H1 (cell line): ENCODE measurements around the gene TRIM38. TPM values are rescaled to one million over a fixed set of nuclear protein-coding genes. Genes with fewer than 3 reads are reported as not detected.

Source experiments
- CTCF ChIA-PET: fragments of 300-600 bp; sonication (Branson Sonifier 250); formaldehyde crosslinking; loops from one replicate; lab custom pipeline; 2021; ENCODE audit not compliant: partially characterized antibody; lab: Charles Lee
- POLR2A ChIA-PET: fragments of 300-600 bp; sonication (Branson Sonifier 250); formaldehyde crosslinking; loops from one replicate; lab custom pipeline; 2021; ENCODE audit warnings: inconsistent platforms; ENCODE audit not compliant: partially characterized antibody; lab: Charles Lee
- DNase-seq, 2 experiments: peaks; one replicate each; pipeline versions ENCODE4 v3.0.0 to v3.0.0-alpha.2; 2010 to 2022; ENCODE audit warnings: low spot score in 2 of 2, low read depth in 1 of 2, mixed read lengths in 1 of 2
- FAIRE-seq: peaks from 2 replicates; lab custom pipeline; 2011; peaks lifted over from hg19 to GRCh38; lab: Jason Lieb, UNC
- H2AFZ ChIP-seq: 2 replicates; pipeline ENCODE4 v1.8.1; 2012; ENCODE audit warnings: low read length, inconsistent platforms
- H2AK5ac ChIP-seq: 2 replicates; pipeline ENCODE4 v1.6.1; 2013; ENCODE audit warnings: low read depth, low read length
- H2BK120ac ChIP-seq: replicated peaks from 2 replicates; pipeline ENCODE3; 2013; ENCODE audit warnings: low read depth, low read length, inconsistent platforms
- H2BK12ac ChIP-seq: 2 replicates; pipeline ENCODE4 v1.6.1; 2013; ENCODE audit warnings: low read depth, low read length
- H2BK15ac ChIP-seq: 2 replicates; pipeline ENCODE4 v1.6.1; 2013; ENCODE audit warnings: low read length
- H2BK20ac ChIP-seq: 2 replicates; pipeline ENCODE4 v1.6.1; 2013; ENCODE audit warnings: low read length
- H2BK5ac ChIP-seq: 2 replicates; pipeline ENCODE4 v1.6.1; 2013; ENCODE audit warnings: low read depth, low read length
- H3K14ac ChIP-seq: 2 replicates; pipeline ENCODE4 v1.6.1; 2013; ENCODE audit warnings: inconsistent platforms; ENCODE audit not compliant: insufficient read length
- H3K18ac ChIP-seq: 2 replicates; pipeline ENCODE4 v1.6.1; 2013; ENCODE audit warnings: low read length; ENCODE audit errors: extremely low read depth
- H3K23ac ChIP-seq: 2 replicates; pipeline ENCODE4 v1.6.1; 2013; ENCODE audit warnings: inconsistent platforms; ENCODE audit not compliant: insufficient read length
- H3K23me2 ChIP-seq: 2 replicates; pipeline ENCODE4 v1.6.1; 2013; ENCODE audit warnings: low read depth, low read length
- H3K27ac ChIP-seq: 2 replicates; pipeline ENCODE4 v1.6.1; 2011; ENCODE audit warnings: low read depth, low read length, inconsistent platforms
- H3K27me3 ChIP-seq, 4 experiments: replicated peaks in 1 of 4; 1 replicate in 1 of 4; 2 replicates in 3 of 4; pipeline versions ENCODE4 v1.6.1 to v1.8.1; 2011 to 2013; ENCODE audit warnings: low read length in 3 of 4, mild to moderate bottlenecking in 3 of 4, inconsistent platforms in 2 of 4, mixed read lengths in 2 of 4, moderate library complexity in 1 of 4; ENCODE audit not compliant: control insufficient read depth in 3 of 4, insufficient read depth in 3 of 4; ENCODE audit errors: extremely low read depth in 1 of 4
- H3K36me3 ChIP-seq, 4 experiments: 2 replicates each; pipeline versions ENCODE4 v1.6.1 to v1.8.1; 2011 to 2013; ENCODE audit warnings: mild to moderate bottlenecking in 4 of 4, low read length in 3 of 4, moderate library complexity in 2 of 4, control low read depth in 1 of 4, inconsistent platforms in 1 of 4; ENCODE audit not compliant: insufficient read depth in 4 of 4, control insufficient read depth in 2 of 4
- H3K4ac ChIP-seq: replicated peaks from 2 replicates; pipeline ENCODE3; 2013; ENCODE audit warnings: low read length, low read depth, mixed read lengths, inconsistent platforms; ENCODE audit not compliant: insufficient read length
- H3K4me1 ChIP-seq, 4 experiments: replicated peaks in 1 of 4; 1 replicate in 1 of 4; 2 replicates in 3 of 4; pipeline versions ENCODE4 v1.6.1 to v1.8.1; 2011 to 2013; ENCODE audit warnings: low read length in 3 of 4, inconsistent platforms in 2 of 4, mixed read lengths in 1 of 4; ENCODE audit not compliant: insufficient read depth in 4 of 4, control insufficient read depth in 3 of 4
- H3K4me2 ChIP-seq, 2 experiments: 2 replicates each; pipeline versions ENCODE4 v1.6.1 to v1.8.1; 2011 to 2013; ENCODE audit warnings: low read depth in 2 of 2, low read length in 2 of 2, control low read depth in 1 of 2, inconsistent platforms in 1 of 2, mild to moderate bottlenecking in 1 of 2; ENCODE audit not compliant: insufficient read depth in 1 of 2
- H3K4me3 ChIP-seq, 4 experiments: fragments of 200-600, 300-600 bp in 1 of 4; sonication (generic), shearing (Covaris generic), sonication (Bioruptor Twin) in 1 of 4; 2 replicates each; pipeline versions ENCODE4 v1.5.1 to v1.8.1; 2011 to 2016; ENCODE audit warnings: low read length in 4 of 4, low read depth in 3 of 4, control low read depth in 2 of 4, inconsistent platforms in 2 of 4, mild to moderate bottlenecking in 2 of 4, mixed read lengths in 1 of 4, moderate library complexity in 1 of 4; ENCODE audit not compliant: insufficient read depth in 2 of 4; ENCODE audit errors: extremely low read depth in 1 of 4
- H3K56ac ChIP-seq: replicated peaks from 2 replicates; pipeline ENCODE3; 2013; ENCODE audit warnings: low read depth, mild to moderate bottlenecking, mixed read lengths, low read length, inconsistent platforms; ENCODE audit not compliant: insufficient read length
- H3K79me1 ChIP-seq: 2 replicates; pipeline ENCODE4 v1.6.1; 2013; ENCODE audit warnings: low read depth, low read length, control low read depth
- H3K79me2 ChIP-seq, 2 experiments: 2 replicates each; pipeline versions ENCODE4 v1.6.1 to v1.8.1; 2012 to 2013; ENCODE audit warnings: low read length in 2 of 2, mild to moderate bottlenecking in 2 of 2, inconsistent platforms in 1 of 2; ENCODE audit not compliant: insufficient read depth in 2 of 2, control insufficient read depth in 1 of 2
- H3K9ac ChIP-seq, 4 experiments: replicated peaks in 1 of 4; 1 replicate in 1 of 4; 2 replicates in 3 of 4; pipeline versions ENCODE4 v1.6.1 to v1.8.1; 2011 to 2013; ENCODE audit warnings: low read depth in 3 of 4, low read length in 3 of 4, control low read depth in 2 of 4, mild to moderate bottlenecking in 2 of 4, moderate library complexity in 2 of 4, inconsistent platforms in 1 of 4; ENCODE audit errors: extremely low read depth in 1 of 4
- H3K9me3 ChIP-seq, 2 experiments: 2 replicates each; pipeline versions ENCODE4 v1.6.1 to v1.8.1; 2012 to 2013; ENCODE audit warnings: mild to moderate bottlenecking in 2 of 2, moderate library complexity in 2 of 2, control low read depth in 1 of 2, inconsistent platforms in 1 of 2, low read depth in 1 of 2, low read length in 1 of 2, mixed read lengths in 1 of 2; ENCODE audit not compliant: insufficient read depth in 2 of 2
- H4K20me1 ChIP-seq, 2 experiments: replicated peaks in 1 of 2; 2 replicates each; pipeline versions ENCODE3 to v1.8.1; 2011 to 2013; ENCODE audit warnings: inconsistent platforms in 2 of 2, low read length in 2 of 2, mild to moderate bottlenecking in 1 of 2; ENCODE audit not compliant: insufficient read depth in 2 of 2, control insufficient read depth in 1 of 2
- H4K5ac ChIP-seq: 2 replicates; pipeline ENCODE4 v1.6.1; 2013; ENCODE audit warnings: low read length, low read depth, mixed read lengths, inconsistent platforms; ENCODE audit not compliant: insufficient read length
- H4K8ac ChIP-seq: 2 replicates; pipeline ENCODE4 v1.8.0; 2013; ENCODE audit warnings: mild to moderate bottlenecking, moderate library complexity, low read length, inconsistent platforms; ENCODE audit not compliant: insufficient read depth; ENCODE audit errors: extremely low read depth
- H4K91ac ChIP-seq: replicated peaks from 2 replicates; pipeline ENCODE3; 2013; ENCODE audit warnings: low read length, mixed read lengths, inconsistent platforms; ENCODE audit not compliant: insufficient read length
- BACH1 ChIP-seq: IDR thresholded peaks from 2 replicates; pipeline ENCODE4 v1.6.1; 2012; ENCODE audit warnings: low read length, improper control_type of control experiment
- CHD2 ChIP-seq: IDR thresholded peaks from 2 replicates; pipeline ENCODE4 v1.6.1; 2012; ENCODE audit warnings: low read length, improper control_type of control experiment
- JUN ChIP-seq: IDR thresholded peaks from 2 replicates; pipeline ENCODE4 v1.6.1; 2011; ENCODE audit warnings: low read depth, mild to moderate bottlenecking, improper control_type of control experiment, low read length
- KDM1A ChIP-seq: fragments of 200-600, 300-600 bp; sonication (generic); IDR thresholded peaks from 2 replicates; pipeline ENCODE4 v1.7.1; 2016; ENCODE audit warnings: mild to moderate bottlenecking, low read length, borderline replicate concordance
- KDM4A ChIP-seq: IDR thresholded peaks from one replicate; pipeline ENCODE4 v1.7.1; 2012; ENCODE audit warnings: low read depth, mild to moderate bottlenecking, moderate library complexity, low read length, inconsistent platforms; ENCODE audit not compliant: severe bottlenecking
- POLR2AphosphoS5 ChIP-seq: IDR thresholded peaks from 2 replicates; pipeline ENCODE4 v1.6.1; 2011; ENCODE audit warnings: low read depth, low read length
- POU5F1 ChIP-seq: IDR thresholded peaks from 2 replicates; pipeline ENCODE4 v1.6.1; 2011; ENCODE audit warnings: low read depth, mild to moderate bottlenecking, low read length, moderate library complexity
- RAD21 ChIP-seq, 2 experiments: IDR thresholded peaks in 1 of 2; conservative IDR thresholded peaks in 1 of 2; 2 replicates each; pipeline ENCODE4 v1.6.1; 2011; ENCODE audit warnings: low read depth in 2 of 2, low read length in 2 of 2, improper control_type of control experiment in 1 of 2, inconsistent platforms in 1 of 2, mild to moderate bottlenecking in 1 of 2, moderate library complexity in 1 of 2
- SP4 ChIP-seq: IDR thresholded peaks from 2 replicates; pipeline ENCODE4 v1.6.1; 2012; ENCODE audit warnings: low read length, inconsistent platforms
- TAF7 ChIP-seq: optimal IDR thresholded peaks from 2 replicates; pipeline ENCODE3; 2011; ENCODE audit warnings: low read depth, mild to moderate bottlenecking, inconsistent platforms, low read length, moderate library complexity, borderline replicate concordance
- ZNF274 ChIP-seq: IDR thresholded peaks from 2 replicates; pipeline ENCODE4 v1.7.0; 2012; ENCODE audit warnings: low read length, borderline replicate concordance; ENCODE audit errors: extremely low read depth
- WGBS, 2 experiments: shearing (Covaris generic) in 1 of 2; methylation state at CpG; one replicate each; pipeline versions ENCODE4 v1.1.6 to v1.1.7; 2013 to 2015; ENCODE audit warnings: low lambda C conversion rate in 2 of 2, mixed read lengths in 2 of 2, inconsistent platforms in 1 of 2, low coverage in 1 of 2, missing lambda C conversion rate in 1 of 2; ENCODE audit not compliant: insufficient replicate concordance in 2 of 2, insufficient coverage in 1 of 2, insufficient read length in 1 of 2; ENCODE audit errors: extremely low coverage in 1 of 2, missing lambda C conversion rate in 1 of 2; 5-methylcytosine and 5-hydroxymethylcytosine counted together
- polyA plus RNA-seq, 7 experiments: library from polyadenylated mRNA; depleted of rRNA in 3 of 7; stranded (reverse) in 5 of 7; unstranded in 2 of 7; fragments of >200 nt in 5 of 7; fragments of 200-250 nt in 2 of 7; gene quantifications; 1 replicate in 5 of 7; 2 replicates in 1 of 7; 4 replicates in 1 of 7; pipeline versions ENCODE4 v1.2.1 to v1.2.3, GENCODE V29; 2011 to 2013; ENCODE audit warnings: missing spikeins in 2 of 7, mixed read lengths in 2 of 7
- total RNA-seq: library from RNA; stranded (reverse); fragmentation: NEBNext Ultra II Directional; extraction: Animal tissue kit (Norgen Biotek cat#: 25700); gene quantifications from 2 replicates; pipeline ENCODE4 v1.2.1, GENCODE V29; 2021
- TF ChIP-seq, protein P1 (sequence below), 3 experiments: IDR thresholded peaks; 1 replicate in 2 of 3; 2 replicates in 1 of 3; pipeline versions ENCODE4 v1.5.1 to v1.6.1; 2011; ENCODE audit warnings: low read length in 3 of 3, mild to moderate bottlenecking in 3 of 3, inconsistent platforms in 2 of 3, low read depth in 1 of 3, moderate library complexity in 1 of 3; ENCODE audit not compliant: insufficient read depth in 1 of 3; ENCODE audit errors: control extremely low read depth in 1 of 3

The TRIM38 gene
- total and polyA plus RNA-seq, 2 of the 8 experiments (the other 6 are each of a cell fraction or from before 2014, with no cell fraction given) = 0.43 to 0.56 TPM

DNA sequence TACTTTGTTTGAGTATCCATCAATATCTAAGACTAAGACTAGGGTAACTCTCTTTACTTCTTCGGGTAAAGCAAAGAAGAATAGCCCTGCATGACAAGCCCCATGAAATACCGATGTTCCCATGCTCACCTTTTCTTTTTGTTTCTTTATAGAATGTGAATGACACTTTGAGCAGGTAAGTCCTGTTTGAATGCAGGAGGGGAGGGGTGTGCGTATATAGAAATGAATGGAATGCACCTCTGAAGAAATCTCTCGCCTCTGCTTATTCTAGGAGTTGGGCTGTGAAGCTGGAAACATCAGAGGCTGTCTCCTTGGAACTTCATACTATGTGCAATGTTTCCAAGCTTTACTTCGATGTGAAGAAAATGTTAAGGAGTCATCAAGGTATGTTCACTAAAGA, 10.3 kb downstream of the TRIM38 start:
- H2BK5ac ChIP-seq = no peak overlapping the region
- no peak overlapping the region for H2AK5ac ChIP-seq
- no peak overlapping the region for H2BK120ac ChIP-seq
- no peaks in the 10 kb centered on the region for H3K23me2 ChIP-seq
- no peak overlapping the region for H3K27ac ChIP-seq
- H4K8ac ChIP-seq = no peak overlapping the region
- H3K4me3 ChIP-seq = no peak overlapping the region
- H3K14ac ChIP-seq = no peak overlapping the region
- H2BK15ac ChIP-seq = no peak overlapping the region
- H2BK12ac ChIP-seq = no peak overlapping the region
- H2BK20ac ChIP-seq = no peak overlapping the region
- H2AFZ ChIP-seq = no peak overlapping the region
- FAIRE-seq (no peak), DNase-seq (no peak)
- H4K5ac ChIP-seq = no peak overlapping the region
- no peaks in the 10 kb centered on the region for H3K9me3 ChIP-seq
- H4K20me1 ChIP-seq = no peaks in the 10 kb centered on the region
- no peaks in the 10 kb centered on the region for H3K79me1 ChIP-seq
- H3K4ac ChIP-seq = no peak overlapping the region
- ChIA-PET POLR2A (interaction anchor here (0.6 to 1.5 kb wide), 2 partner anchors 11 to 301 kb away, joined by 3 read pairs; no protein-coding TSS in a partner anchor), CTCF (interaction anchor here (1.0 to 1.5 kb wide), 4 partner anchors 11 to 47 kb away, joined by 3 to 9 read pairs (median 4); partner anchors contain the start of gene TRIM38)
- H3K36me3 ChIP-seq = peaks cover 0 to 3% (median 0%) of the 10 kb centered on the region in 4 experiments; a peak in 3 of 8 replicates
- H3K27me3 ChIP-seq = no peaks in the 10 kb centered on the region
- no peak overlapping the region for H3K18ac ChIP-seq
- H3K79me2 ChIP-seq = no peaks in the 10 kb centered on the region
- H3K4me1 ChIP-seq = peaks cover 0 to 2% (median 0%) of the 10 kb centered on the region in 4 experiments; a peak in 2 of 7 replicates
- no peak overlapping the region for H3K56ac ChIP-seq
- no peak overlapping the region for H3K9ac ChIP-seq
- 82% methylated on average over 5 of the region's 5 CpGs; no CpG with 5 or more reads in 1 of the 2 experiments for WGBS, 2 experiments
- no peak overlapping the region for H4K91ac ChIP-seq
- no peak overlapping the region for H3K23ac ChIP-seq
- no peak overlapping the region for H3K4me2 ChIP-seq
- TF ChIP-seq, protein P1, sequence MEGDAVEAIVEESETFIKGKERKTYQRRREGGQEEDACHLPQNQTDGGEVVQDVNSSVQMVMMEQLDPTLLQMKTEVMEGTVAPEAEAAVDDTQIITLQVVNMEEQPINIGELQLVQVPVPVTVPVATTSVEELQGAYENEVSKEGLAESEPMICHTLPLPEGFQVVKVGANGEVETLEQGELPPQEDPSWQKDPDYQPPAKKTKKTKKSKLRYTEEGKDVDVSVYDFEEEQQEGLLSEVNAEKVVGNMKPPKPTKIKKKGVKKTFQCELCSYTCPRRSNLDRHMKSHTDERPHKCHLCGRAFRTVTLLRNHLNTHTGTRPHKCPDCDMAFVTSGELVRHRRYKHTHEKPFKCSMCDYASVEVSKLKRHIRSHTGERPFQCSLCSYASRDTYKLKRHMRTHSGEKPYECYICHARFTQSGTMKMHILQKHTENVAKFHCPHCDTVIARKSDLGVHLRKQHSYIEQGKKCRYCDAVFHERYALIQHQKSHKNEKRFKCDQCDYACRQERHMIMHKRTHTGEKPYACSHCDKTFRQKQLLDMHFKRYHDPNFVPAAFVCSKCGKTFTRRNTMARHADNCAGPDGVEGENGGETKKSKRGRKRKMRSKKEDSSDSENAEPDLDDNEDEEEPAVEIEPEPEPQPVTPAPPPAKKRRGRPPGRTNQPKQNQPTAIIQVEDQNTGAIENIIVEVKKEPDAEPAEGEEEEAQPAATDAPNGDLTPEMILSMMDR (IDR thresholded peaks at IDR 0.05; ENCODE audit: control extremely low read depth in 1 of 3, insufficient read depth in 1 of 3, low read depth in 1 of 3, low read length in 3 of 3) = no peak
- TF ChIP-seq JUN (no peak), KDM4A (no peak), ZNF274 (no peak), SP4 (no peak), BACH1 (no peak), KDM1A (no peak), RAD21 (IDR thresholded peaks at IDR 0.05 in 1 of 2, conservative IDR thresholded peaks at IDR 0.05 in 1 of 2; ENCODE audit: low read depth in 2 of 2, low read length in 2 of 2) (no peak), CHD2 (no peak), POLR2AphosphoS5 (no peak), TAF7 (no peak), POU5F1 (no peak)
